Chondrocyte (in vitro differentiated cells): Measurements from ENCODE around the gene RETREG2. TPM values are rescaled to one million over a fixed set of nuclear protein-coding genes. Genes with fewer than 3 reads are reported as not detected.

ENCODE experiments used
- DNase-seq: peaks from one replicate; pipeline ENCODE4 v3.0.0; 2021; ENCODE audit warnings: mixed read lengths, low spot score
- H3K27ac Mint-ChIP-seq: one replicate; pipeline ENCODE4 v1.8.0; 2021; ENCODE audit warnings: mild to moderate bottlenecking, moderate library complexity, mixed read lengths; ENCODE audit not compliant: unreplicated experiment
- H3K27me3 Mint-ChIP-seq: 2 replicates; pipeline ENCODE4 v1.8.0; 2021; ENCODE audit warnings: low read depth, mixed read lengths
- H3K36me3 Mint-ChIP-seq: 2 replicates; pipeline ENCODE4 v1.8.0; 2021; ENCODE audit warnings: low read depth, mixed read lengths
- H3K4me1 Mint-ChIP-seq: 2 replicates; pipeline ENCODE4 v1.8.0; 2021; ENCODE audit warnings: low read depth, mild to moderate bottlenecking, mixed read lengths
- H3K4me3 Mint-ChIP-seq: one replicate; pipeline ENCODE4 v1.8.0; 2021; ENCODE audit warnings: mild to moderate bottlenecking, moderate library complexity, mixed read lengths; ENCODE audit not compliant: unreplicated experiment
- H3K9me3 Mint-ChIP-seq: 2 replicates; pipeline ENCODE4 v1.8.0; 2021; ENCODE audit warnings: low read depth, mixed read lengths
- CTCF ChIP-seq: fragments of 200-600 bp; sonication (generic); IDR thresholded peaks from 2 replicates; pipeline ENCODE4 v1.5.0; 2021; ENCODE audit warnings: antibody characterized with exemption, mild to moderate bottlenecking, moderate library complexity
- total RNA-seq: library from RNA; stranded (reverse); gene quantifications from 3 replicates; pipeline ENCODE4 v1.2.1, GENCODE V29; 2021

Gene RETREG2
- total RNA-seq, 1 donor from 2014 or later, result 88.0 TPM

GRCh38 chr2:219176818-219177551, 1.1 kb upstream of the RETREG2 start, which contains the start of gene CNPPD1:
Gene CNPPD1, minus strand, starts transcription at chr2:219176925. Its CDS starts 97 bp downstream, at chr2:219176828.
- Mint-ChIP-seq H3K4me3 (peak within 1 kb of the TSS; percentile 96), H3K27ac (peak within 1 kb of the TSS; percentile 99), H3K4me1 (peaks cover 34% of the 10 kb centered on the region), H3K9me3 (no peaks in the 10 kb centered on the region), H3K36me3 (peaks cover 23% of the 10 kb centered on the region), H3K27me3 (no peaks in the 10 kb centered on the region)
- TF ChIP-seq CTCF, result peak; percentile 51
- no peak for DNase-seq

- peak overlapping the region; percentile 87 for H3K4me3 Mint-ChIP-seq
- peaks cover 34% of the 10 kb centered on the region for H3K4me1 Mint-ChIP-seq
- H3K27me3 Mint-ChIP-seq, result no peaks in the 10 kb centered on the region
- no peak for DNase-seq
- H3K9me3 Mint-ChIP-seq, result no peaks in the 10 kb centered on the region
- H3K36me3 Mint-ChIP-seq, result peaks cover 29% of the 10 kb centered on the region
- TF ChIP-seq CTCF, result peak; percentile 54
- H3K27ac Mint-ChIP-seq, result peak overlapping the region; percentile 71
These were observed 501 bp downstream of the RETREG2 start for GRCh38 chr2:219178377-219179175.

GRCh38 chr2:219179601-219180465, 1.8 kb downstream of the RETREG2 start:
- no peak for DNase-seq
- peak overlapping the region; percentile 87 for H3K4me3 Mint-ChIP-seq
- no peak for TF ChIP-seq CTCF
- H3K27ac Mint-ChIP-seq, result no peak overlapping the region
- H3K4me1 Mint-ChIP-seq, result peaks cover 28% of the 10 kb centered on the region
- H3K36me3 Mint-ChIP-seq, result peaks cover 29% of the 10 kb centered on the region
- H3K27me3 Mint-ChIP-seq, result no peaks in the 10 kb centered on the region
- no peaks in the 10 kb centered on the region for H3K9me3 Mint-ChIP-seq

- Mint-ChIP-seq H3K4me3 (no peak overlapping the region), H3K27ac (no peak overlapping the region), H3K27me3 (no peaks in the 10 kb centered on the region), H3K4me1 (peaks cover 20% of the 10 kb centered on the region), H3K9me3 (no peaks in the 10 kb centered on the region), H3K36me3 (peaks cover 31% of the 10 kb centered on the region)
- TF ChIP-seq CTCF, result no peak
- DNase-seq, result no peak
These were observed 2.9 kb downstream of the RETREG2 start for GRCh38 chr2:219180961-219181360.

- TF ChIP-seq CTCF, result no peak
- no peak overlapping the region for H3K27ac Mint-ChIP-seq
- DNase-seq, result no peak
- H3K27me3 Mint-ChIP-seq, result no peaks in the 10 kb centered on the region
- H3K36me3 Mint-ChIP-seq, result peaks cover 31% of the 10 kb centered on the region
- H3K4me1 Mint-ChIP-seq, result peaks cover 19% of the 10 kb centered on the region
- H3K4me3 Mint-ChIP-seq, result no peak overlapping the region
- H3K9me3 Mint-ChIP-seq, result no peaks in the 10 kb centered on the region
These were observed 3.5 kb downstream of the RETREG2 start for GRCh38 chr2:219181531-219181930.
